NCI-H748 (cell line): Measurements from ENCODE around the gene PRLR.

ENCODE experiments used
- DNase-seq: peaks from one replicate; lab custom pipeline; 2025; ENCODE audit not compliant: unreplicated experiment; lab: John Stamatoyannopoulos, UW

PRLR gene

GRCh38 chr5:35162848-35163709 lies 67.2 kb downstream of the PRLR start:
- peak; percentile 30 for DNase-seq

- no peak for DNase-seq
Observed at GRCh38 chr5:35161652-35162273, 68.5 kb downstream of the PRLR start.

GRCh38 chr5:35160486-35161116 lies 69.7 kb downstream of the PRLR start:
- no peak for DNase-seq

GRCh38 chr5:35159370-35159742 lies 70.9 kb downstream of the PRLR start:
- peak; percentile 28 for DNase-seq

- DNase-seq: no peak
Observed at GRCh38 chr5:35158622-35159369, 71.5 kb downstream of the PRLR start.

GRCh38 chr5:35158204-35158603 lies 72.1 kb downstream of the PRLR start:
- DNase-seq: no peak

- DNase-seq: no peak
Observed at GRCh38 chr5:35153375-35153932, 76.8 kb downstream of the PRLR start.

GRCh38 chr5:35152733-35153132 lies 77.6 kb downstream of the PRLR start:
- no peak for DNase-seq

- no peak for DNase-seq
Observed at GRCh38 chr5:35151146-35151920, 79.0 kb downstream of the PRLR start.

GRCh38 chr5:35149041-35149440 lies 81.2 kb downstream of the PRLR start:
- no peak for DNase-seq

GRCh38 chr5:35146406-35146805 lies 83.9 kb downstream of the PRLR start:
- no peak for DNase-seq

- DNase-seq: no peak
Observed at GRCh38 chr5:35145691-35146317, 84.5 kb downstream of the PRLR start.

GRCh38 chr5:35145012-35145411 lies 85.3 kb downstream of the PRLR start:
- no peak for DNase-seq

GRCh38 chr5:35143841-35144240 lies 86.4 kb downstream of the PRLR start:
- DNase-seq: no peak

- DNase-seq: no peak
Observed at GRCh38 chr5:35141739-35142138, 88.5 kb downstream of the PRLR start.

- no peak for DNase-seq
Observed at GRCh38 chr5:35138232-35138631, 92.1 kb downstream of the PRLR start.

GRCh38 chr5:35136386-35136785 lies 93.9 kb downstream of the PRLR start:
- no peak for DNase-seq

- no peak for DNase-seq
Observed at GRCh38 chr5:35135239-35135700, 95.0 kb downstream of the PRLR start.

GRCh38 chr5:35134278-35135030 lies 95.8 kb downstream of the PRLR start:
- DNase-seq: no peak
